Cardiac fibroblast (primary cell): ENCODE data around the gene KPNA3.

Experiments
- DNase-seq, 2 donors: peaks; one replicate each; pipeline versions ENCODE4 v3.0.0 to v3.0.0-alpha.2; 2010; ENCODE audit warnings: low read depth in 2 of 2
- H3K4me3 ChIP-seq, 2 donors: replicated peaks in 1 of 2; 1 replicate in 1 of 2; 2 replicates in 1 of 2; pipeline ENCODE4 v1.5.1; 2011; ENCODE audit warnings: low read depth in 2 of 2, low read length in 2 of 2, mild to moderate bottlenecking in 2 of 2, moderate library complexity in 1 of 2
- CTCF ChIP-seq: IDR thresholded peaks from one replicate; pipeline ENCODE4 v1.5.1; 2011; ENCODE audit warnings: low read depth, mild to moderate bottlenecking, low read length, inconsistent platforms

KPNA3 gene

DNA sequence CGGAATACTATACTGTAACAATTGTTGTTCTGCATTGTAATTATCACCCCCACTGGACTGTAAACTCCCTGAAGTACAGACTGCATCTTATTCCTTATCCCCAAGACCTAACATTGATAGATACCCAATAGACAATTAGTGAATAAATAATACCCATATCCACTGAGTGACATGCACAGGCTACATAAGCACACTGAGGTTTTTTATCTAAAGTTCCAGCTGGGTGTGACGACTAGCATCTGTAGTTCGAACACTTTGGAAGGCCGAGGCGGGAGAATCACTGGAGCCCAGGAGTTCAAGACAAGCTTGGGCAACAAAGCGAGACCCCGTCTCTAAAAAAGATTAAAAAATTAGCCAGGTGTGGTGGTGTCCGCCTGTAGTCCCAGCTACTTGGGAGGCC is 2.5 kb downstream of the KPNA3 start:
- no peak for DNase-seq
- no peak overlapping the region for H3K4me3 ChIP-seq
- TF ChIP-seq CTCF, result no peak

- no peak for TF ChIP-seq CTCF
- no peak overlapping the region for H3K4me3 ChIP-seq
- no peak for DNase-seq
Measured at GRCh38 chr13:49786401-49787008, 6.0 kb downstream of the KPNA3 start.

DNA sequence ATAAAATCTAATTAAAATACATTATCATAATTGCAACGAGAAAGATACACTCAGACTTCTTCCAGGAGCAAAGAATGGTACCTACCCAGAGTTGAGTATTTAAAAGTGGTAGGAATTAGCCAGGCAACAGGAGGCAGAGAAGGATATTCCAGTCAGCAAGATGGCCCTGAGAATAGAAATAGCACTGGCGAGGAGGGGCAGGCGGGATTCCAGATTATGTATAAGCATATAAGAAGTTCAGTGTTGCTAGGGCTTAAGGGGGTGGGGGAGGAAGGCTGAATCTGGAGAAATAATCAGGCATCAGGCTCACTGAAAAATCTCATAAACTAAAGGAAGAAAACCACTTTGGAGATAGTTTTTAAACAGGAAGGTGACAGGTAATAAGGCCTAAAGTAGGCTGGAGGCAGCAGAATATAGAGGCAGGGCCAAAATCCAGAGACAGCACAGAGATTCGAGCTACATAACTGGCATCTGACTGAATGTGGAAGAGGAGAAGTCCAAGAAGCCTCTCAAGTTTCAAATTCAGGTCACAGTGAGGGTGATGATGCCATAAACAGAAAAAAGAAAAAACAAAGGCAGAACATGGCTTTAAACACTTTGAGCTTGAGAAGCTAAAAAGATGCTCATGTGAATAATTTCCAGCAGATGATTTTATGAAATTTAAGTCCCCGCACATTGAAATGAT is 7.5 kb downstream of the KPNA3 start:
- no peak for DNase-seq
- TF ChIP-seq CTCF, result no peak

DNA sequence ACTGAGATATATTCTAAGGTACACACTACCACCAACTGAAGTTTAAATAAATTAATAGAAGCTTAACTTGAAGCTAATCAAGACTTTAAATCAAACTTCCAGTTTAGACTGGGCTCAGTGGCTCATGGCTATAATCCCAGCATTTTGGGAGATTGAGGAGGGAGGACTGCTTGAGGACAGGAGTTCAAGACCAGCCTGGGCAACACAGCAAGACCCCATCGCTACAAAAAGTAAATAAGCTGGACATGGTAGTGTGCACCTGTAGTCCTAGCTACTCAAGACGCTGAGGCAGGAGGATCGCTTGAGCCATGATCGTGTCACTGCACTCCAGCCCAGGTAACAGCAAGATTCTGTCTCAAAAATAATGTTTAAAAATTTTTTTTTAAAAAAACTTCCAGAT is 8.6 kb downstream of the KPNA3 start:
- H3K4me3 ChIP-seq, result no peak overlapping the region
- no peak for DNase-seq
- no peak for TF ChIP-seq CTCF

More for the DNA sequence above, 7.5 kb downstream of the KPNA3 start:
- H3K4me3 ChIP-seq, result no peak overlapping the region

DNA sequence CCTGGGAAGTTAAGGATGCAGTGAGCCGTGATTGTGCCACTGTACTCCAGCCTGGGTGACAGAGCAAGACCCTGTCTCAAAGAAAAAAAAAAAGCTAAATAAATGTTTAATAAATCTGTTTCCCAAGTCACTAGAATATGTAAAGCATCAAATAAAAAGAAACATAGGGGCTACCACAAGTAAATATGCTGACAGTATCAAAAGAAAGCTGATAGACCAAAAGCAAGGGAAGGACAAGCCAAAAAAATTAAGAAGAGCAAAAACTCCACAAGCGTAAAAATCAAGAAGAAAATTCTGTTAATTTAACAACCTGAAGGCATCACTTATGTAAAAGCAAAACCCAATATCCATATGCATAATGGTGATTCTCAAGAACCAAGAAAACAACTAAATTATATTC is 9.7 kb downstream of the KPNA3 start:
- H3K4me3 ChIP-seq, result no peak overlapping the region
- no peak for TF ChIP-seq CTCF
- DNase-seq, result no peak

- no peak for TF ChIP-seq CTCF
- no peak for DNase-seq
- H3K4me3 ChIP-seq, result no peak overlapping the region
Measured at GRCh38 chr13:49781806-49782205, 10.7 kb downstream of the KPNA3 start.
